DMS153 treated with DMSO at 0.1 percent for 48 hours (cell line): ENCODE data around the gene CASK.

Source experiments
- DNase-seq: peaks from one replicate; lab custom pipeline; 2025; ENCODE audit not compliant: unreplicated experiment; lab: John Stamatoyannopoulos, UW

CASK gene

DNA sequence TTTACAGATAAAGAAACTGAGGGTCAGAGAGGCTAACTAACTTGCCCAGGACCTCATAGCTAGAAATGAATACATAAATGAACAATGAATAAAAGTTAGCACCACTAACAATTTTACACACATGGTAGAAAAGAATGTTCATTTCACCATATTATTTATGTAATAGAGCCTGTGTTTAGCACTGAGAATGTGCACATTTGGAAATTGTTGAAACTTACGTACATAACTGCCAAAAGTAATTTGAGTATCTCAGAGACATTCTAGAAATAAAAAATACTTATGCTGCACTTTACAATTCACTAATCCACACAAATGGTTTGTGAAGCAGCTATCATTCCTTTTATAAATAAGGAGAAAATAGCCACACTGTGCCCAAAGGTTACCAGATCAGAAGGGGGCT, 9.9 kb downstream of the CASK start:
- no peak for DNase-seq

DNA sequence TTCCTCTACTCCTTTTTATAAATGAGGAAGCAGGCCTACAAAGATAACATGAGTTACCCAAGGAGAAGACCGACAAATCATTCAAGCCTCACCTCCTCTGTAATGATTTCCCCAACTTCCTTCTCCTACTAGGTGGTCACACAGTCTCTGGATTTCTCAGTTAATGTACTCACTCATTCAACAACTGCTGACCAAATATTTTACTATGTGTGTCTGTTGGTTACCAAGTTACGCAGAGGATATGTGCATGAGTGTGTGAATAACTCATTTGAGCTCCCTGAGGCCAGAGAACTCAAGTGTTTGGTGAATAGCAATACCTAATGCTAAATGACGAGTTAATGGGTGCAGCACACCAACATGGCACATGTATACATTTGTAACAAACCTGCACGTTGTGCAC, 10.4 kb downstream of the CASK start:
- DNase-seq: no peak

- no peak for DNase-seq
Measured at GRCh38 chrX:41909068-41909467, 14.3 kb downstream of the CASK start.

DNA sequence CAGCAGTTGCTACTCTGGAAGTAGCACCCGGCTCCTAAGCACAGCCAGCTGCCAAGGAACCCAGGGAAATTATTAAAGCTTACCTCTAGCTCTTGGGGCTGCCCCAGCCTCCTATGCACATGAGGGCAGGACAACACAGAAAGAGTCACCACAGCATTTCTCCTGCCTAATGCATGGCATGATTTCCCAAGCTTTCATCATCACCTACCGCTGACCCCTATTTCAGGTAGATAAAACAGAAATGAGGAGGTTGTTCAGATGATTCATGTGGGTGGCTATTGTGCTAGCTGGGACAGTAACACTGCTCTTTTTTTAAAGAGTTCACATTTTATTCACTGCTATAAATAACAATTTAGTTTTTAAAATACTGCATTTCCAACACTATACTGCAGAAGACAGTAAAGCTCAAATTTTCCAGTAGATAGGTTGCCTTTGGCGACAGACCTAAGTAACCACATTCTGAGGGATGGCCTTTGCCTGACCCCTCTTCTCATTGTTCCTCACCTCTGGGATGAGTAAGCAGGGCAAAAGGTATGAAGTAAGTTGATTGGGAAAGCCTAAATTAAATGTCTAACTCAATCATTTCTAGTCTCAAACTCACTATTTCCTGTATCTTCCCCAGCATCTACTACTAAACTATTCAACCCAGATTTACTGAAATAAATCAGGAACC, 16.7 kb downstream of the CASK start:
- DNase-seq: no peak

- DNase-seq: no peak
Measured at GRCh38 chrX:41903544-41903943, 19.8 kb downstream of the CASK start.

DNA sequence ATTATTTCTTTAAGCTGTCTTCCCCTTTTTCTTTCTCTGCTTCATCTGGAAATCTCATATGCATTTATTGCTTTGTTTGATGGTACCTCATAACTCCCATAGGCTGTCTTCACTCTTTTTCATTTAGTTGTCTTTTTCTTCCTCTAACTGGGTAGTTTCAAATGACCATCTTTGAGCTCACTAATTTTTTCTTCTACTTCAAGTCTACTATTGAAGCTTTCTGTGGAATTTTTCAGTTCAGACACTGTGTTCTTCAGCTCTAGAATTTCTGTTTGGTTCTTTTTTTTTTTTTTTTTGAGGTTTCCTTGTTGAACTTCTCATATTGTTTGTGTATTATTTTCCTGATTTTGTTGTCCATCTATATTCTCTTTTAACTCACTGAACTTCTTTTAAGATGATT, 23.0 kb downstream of the CASK start:
- DNase-seq: no peak

GRCh38 chrX:41895826-41896225, 27.5 kb downstream of the CASK start:
- no peak for DNase-seq

DNA sequence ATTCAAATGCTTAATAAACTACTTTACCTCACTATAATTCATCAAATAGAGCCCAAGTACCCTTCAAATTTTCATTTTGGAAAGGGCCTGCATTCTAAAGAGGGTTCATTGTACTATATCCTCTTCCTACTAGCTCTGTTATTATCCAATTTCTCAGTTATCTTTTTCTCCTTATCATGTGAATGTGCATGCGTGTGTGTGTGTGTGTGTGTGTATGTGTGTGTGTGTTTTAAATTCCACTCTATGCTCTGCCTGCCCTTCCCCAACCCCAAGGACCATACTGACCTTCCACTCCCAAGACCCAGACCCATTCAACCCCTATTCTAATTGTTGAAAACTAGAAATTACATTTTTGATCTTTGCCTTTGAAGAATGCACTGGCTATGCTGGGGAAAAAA, 33.3 kb downstream of the CASK start:
- no peak for DNase-seq

DNA sequence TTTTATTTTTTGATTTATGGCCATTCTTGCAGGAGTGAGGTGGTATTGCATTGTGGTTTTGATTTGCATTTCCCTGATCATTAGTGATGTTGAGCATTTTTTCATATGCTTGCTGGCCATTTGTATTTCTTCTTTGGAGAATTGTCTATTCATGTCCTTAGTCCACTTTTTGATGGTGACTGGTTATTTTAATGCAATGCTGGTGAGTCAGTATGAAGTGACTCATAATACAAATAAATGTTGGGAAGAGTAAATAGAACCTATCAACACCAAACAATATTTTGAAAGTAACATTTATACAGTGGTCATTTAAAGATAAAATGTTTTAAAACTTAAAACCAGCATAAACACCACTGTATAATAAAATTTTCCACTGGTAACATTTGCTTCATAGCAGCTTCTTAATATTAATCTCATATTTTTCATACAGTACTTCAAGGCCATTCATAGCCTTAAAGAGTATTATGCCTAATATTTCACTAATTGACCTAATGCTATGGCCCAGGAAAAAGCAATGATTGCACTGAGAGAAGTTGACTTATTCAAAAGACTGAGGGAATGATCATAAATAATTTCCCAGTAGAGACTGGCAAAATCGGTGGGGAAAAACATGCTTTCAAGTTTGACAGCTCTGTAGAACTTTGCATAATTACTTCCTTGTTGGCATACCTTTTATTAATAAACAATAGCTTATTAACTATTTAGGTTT, 33.9 kb downstream of the CASK start:
- no peak for DNase-seq

GRCh38 chrX:41887691-41888090, 35.7 kb downstream of the CASK start:
- no peak for DNase-seq

DNA sequence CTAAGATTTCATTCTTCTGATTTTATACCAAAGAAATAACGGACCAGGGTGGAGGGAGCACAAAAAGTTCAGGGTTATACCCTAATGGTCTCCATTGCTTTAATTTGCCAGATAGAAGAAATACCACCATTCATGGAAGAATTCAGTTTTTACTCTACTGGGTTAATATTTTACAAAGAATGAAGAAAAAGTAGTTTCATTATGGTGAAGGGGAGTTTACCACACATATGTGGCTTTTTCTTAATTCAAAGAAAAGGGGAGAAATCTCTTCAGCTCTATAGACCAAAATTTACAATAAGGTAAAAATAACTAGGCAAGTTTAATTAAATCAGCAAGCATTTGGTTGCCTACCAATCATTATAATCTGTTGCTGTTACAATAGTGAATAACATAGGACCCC, 37.6 kb downstream of the CASK start:
- DNase-seq: no peak

- DNase-seq: no peak
Measured at GRCh38 chrX:41881166-41881565, 42.2 kb downstream of the CASK start.

- no peak for DNase-seq
Measured at GRCh38 chrX:41877167-41877566, 46.2 kb downstream of the CASK start.

- no peak for DNase-seq
Measured at GRCh38 chrX:41875142-41875541, 48.2 kb downstream of the CASK start.

- DNase-seq: no peak
Measured at GRCh38 chrX:41870719-41871151, 52.6 kb downstream of the CASK start.

GRCh38 chrX:41868392-41868977, 54.9 kb downstream of the CASK start:
- DNase-seq: no peak

DNA sequence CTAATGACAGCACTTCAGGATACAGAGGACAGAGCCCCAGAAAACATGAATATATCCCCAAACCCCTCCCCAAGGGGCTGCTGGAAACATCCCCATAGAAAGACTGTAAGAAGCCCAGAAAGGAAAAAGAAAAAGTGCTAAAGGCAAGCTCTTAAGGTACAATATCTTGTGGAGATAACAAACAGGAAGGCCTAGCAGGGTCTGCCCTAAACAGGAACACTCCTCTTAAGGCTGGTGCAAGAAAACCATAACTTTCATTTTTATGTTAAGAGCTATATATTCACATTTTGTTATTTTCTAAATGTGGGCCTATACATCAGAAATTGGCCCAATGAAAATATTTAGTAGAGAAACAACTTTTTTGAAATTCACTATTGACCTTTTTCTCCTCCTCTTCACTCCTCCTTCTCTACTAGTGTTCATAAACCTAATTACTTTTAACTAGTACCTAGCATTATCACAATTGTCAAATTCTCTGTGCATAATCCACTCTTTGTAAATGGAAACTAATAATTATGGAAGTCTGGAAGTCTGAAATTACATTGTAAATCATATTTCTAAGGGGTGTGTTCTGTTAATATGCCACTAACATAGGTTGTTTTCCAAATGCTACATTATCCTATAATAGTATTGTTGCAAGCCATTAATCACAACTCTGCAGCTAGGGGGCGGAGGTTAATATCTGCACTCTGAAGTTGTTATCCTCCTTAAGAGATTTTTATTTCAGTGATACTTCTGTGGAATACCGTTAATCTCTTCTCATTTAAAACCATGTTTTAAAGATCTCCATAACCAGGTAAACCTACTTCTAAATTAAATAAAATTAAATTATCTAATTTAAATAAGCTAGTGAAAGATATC, 59.8 kb downstream of the CASK start:
- DNase-seq: no peak

- no peak for DNase-seq
Measured at GRCh38 chrX:41862562-41863184, 60.7 kb downstream of the CASK start.

GRCh38 chrX:41858161-41858775, 65.1 kb downstream of the CASK start:
- DNase-seq: no peak

- DNase-seq: no peak
Measured at GRCh38 chrX:41857670-41858069, 65.7 kb downstream of the CASK start.

- DNase-seq: no peak
Measured at GRCh38 chrX:41846714-41847113, 76.6 kb downstream of the CASK start.
